Thyroid gland (tissue), 4 donors: Measurements from ENCODE around the gene YARS1. TPM values are rescaled to one million over a fixed set of nuclear protein-coding genes. Genes with fewer than 3 reads are reported as not detected.
"Not testable (repeated sequence)": the region's sequence is repeated elsewhere in the genome, so short reads cannot be mapped to it uniquely, and the experiment has no call there.

Experiments used
- DNase-seq, 2 donors: peaks; one replicate each; pipeline ENCODE4 v3.0.0-alpha.2; 2019
- H3K27ac ChIP-seq, 3 donors: fragments of 200-600 bp; sonication (generic); 1 replicate in 2 of 3; 2 replicates in 1 of 3; pipeline ENCODE4 v1.5.1; 2016 to 2019; ENCODE audit warnings: mild to moderate bottlenecking in 1 of 3, moderate library complexity in 1 of 3
- H3K27me3 ChIP-seq: fragments of 200-600 bp; sonication (generic); one replicate; pipeline ENCODE4 v1.5.1; 2019
- H3K36me3 ChIP-seq, 2 donors: fragments of 200-600 bp; sonication (generic); one replicate each; pipeline ENCODE4 v1.5.1; 2016 to 2019
- H3K4me1 ChIP-seq, 2 donors: fragments of 200-600 bp; sonication (generic); one replicate each; pipeline ENCODE4 v1.5.1; 2017 to 2019
- H3K4me3 ChIP-seq, 3 donors: fragments of 200-600 bp; sonication (generic); replicated peaks in 1 of 3; 1 replicate in 2 of 3; 2 replicates in 1 of 3; pipeline ENCODE4 v1.5.1; 2016; ENCODE audit warnings: mild to moderate bottlenecking in 1 of 3
- H3K9me3 ChIP-seq: fragments of 200-600 bp; sonication (generic); one replicate; pipeline ENCODE4 v1.5.1; 2017
- CTCF ChIP-seq, 6 experiments: fragments of 200-600 bp in 3 of 6; fragments of 450-650 bp in 3 of 6; sonication (generic) in 3 of 6; IDR thresholded peaks; one replicate each; pipeline ENCODE4 v1.5.1; 2016 to 2019; ENCODE audit warnings: antibody characterized with exemption in 6 of 6, mild to moderate bottlenecking in 2 of 6, inconsistent platforms in 1 of 6, moderate library complexity in 1 of 6
- POLR2A ChIP-seq, 2 donors: fragments of 450-650 bp; IDR thresholded peaks; one replicate each; pipeline ENCODE4 v1.6.1; 2017; ENCODE audit warnings: antibody characterized with exemption in 2 of 2, mild to moderate bottlenecking in 2 of 2, moderate library complexity in 1 of 2
- WGBS, 2 donors: methylation state at CpG; one replicate each; pipeline ENCODE4 v1.1.5; 2017; 5-methylcytosine and 5-hydroxymethylcytosine counted together
- intact Hi-C: fragments of 100-400 bp; cut with DNase I; formaldehyde crosslinking; loops from one replicate; pipeline ENCODE4 v1.15.1; 2023
- total RNA-seq, 4 donors: library from RNA; depleted of rRNA; stranded (reverse); fragments of >200 nt; gene quantifications; one replicate each; pipeline ENCODE4 v1.2.3, GENCODE V29; 2016

Gene YARS1
- total RNA-seq, 4 donors from 2014 or later: 42.8 to 76.0 (median 50.3) TPM

- no peak overlapping the region for H3K4me3 ChIP-seq
- H3K9me3 ChIP-seq: no peaks in the 10 kb centered on the region
- peaks cover 16 to 23% of the 10 kb centered on the region in 2 donors for H3K36me3 ChIP-seq
- no peaks in the 10 kb centered on the region for H3K4me1 ChIP-seq
- H3K27ac ChIP-seq: no peak overlapping the region
- no peak for TF ChIP-seq CTCF (IDR thresholded peaks at IDR 0.05)
- TF ChIP-seq POLR2A (IDR thresholded peaks at IDR 0.05): no peak
- H3K27me3 ChIP-seq: no peaks in the 10 kb centered on the region
- 93 to 100% methylated on average over 1 of the region's 1 CpG for WGBS, 2 donors
- DNase-seq: no peak
- intact Hi-C loops: no loop called here
Measured at GRCh38 chr1:32791881-32792280, 25.3 kb downstream of the YARS1 start.

- peaks cover 14 to 26% of the 10 kb centered on the region in 2 donors for H3K36me3 ChIP-seq
- H3K4me3 ChIP-seq, intact Hi-C loops, H3K4me1 ChIP-seq, H3K27ac ChIP-seq, DNase-seq, H3K27me3 ChIP-seq, H3K9me3 ChIP-seq: not testable (repeated sequence)
- WGBS, 2 donors: 75 to 85% methylated on average over 2 of the region's 2 CpGs
Measured at GRCh38 chr1:32789356-32789755, 27.8 kb downstream of the YARS1 start.

GRCh38 chr1:32786856-32787255 is 30.3 kb downstream of the YARS1 start:
- 77 to 80% methylated on average over 4 of the region's 4 CpGs for WGBS, 2 donors
- Histone ChIP-seq H3K4me3 (no peak overlapping the region), H3K27ac (no peak overlapping the region), H3K36me3 (peaks cover 20 to 30% of the 10 kb centered on the region in 2 donors), H3K9me3 (no peaks in the 10 kb centered on the region), H3K27me3 (no peaks in the 10 kb centered on the region), H3K4me1 (no peaks in the 10 kb centered on the region)
- peak in 5 of 6 experiments; percentile 13 to 24 (median 16) for TF ChIP-seq CTCF (IDR thresholded peaks at IDR 0.05)
- TF ChIP-seq POLR2A (IDR thresholded peaks at IDR 0.05): no peak
- no peak for DNase-seq
- intact Hi-C loops: no loop called here

- WGBS, 2 donors: 84 to 94% methylated on average over 3 of the region's 3 CpGs
Measured at GRCh38 chr1:32784817-32785216, 32.3 kb downstream of the YARS1 start.

GRCh38 chr1:32783851-32784250 is 33.3 kb downstream of the YARS1 start:
- no peak overlapping the region for H3K4me3 ChIP-seq
- no peak for DNase-seq
- peaks cover 36 to 46% of the 10 kb centered on the region in 2 donors for H3K36me3 ChIP-seq
- no peaks in the 10 kb centered on the region for H3K27me3 ChIP-seq
- no peak overlapping the region for H3K27ac ChIP-seq
- intact Hi-C loops: no loop called here
- TF ChIP-seq POLR2A (IDR thresholded peaks at IDR 0.05) (no peak), CTCF (IDR thresholded peaks at IDR 0.05) (no peak)
- H3K9me3 ChIP-seq: no peaks in the 10 kb centered on the region
- WGBS, 2 donors: 90 to 97% methylated on average over 5 of the region's 5 CpGs
- no peaks in the 10 kb centered on the region for H3K4me1 ChIP-seq

More at GRCh38 chr1:32784817-32785216, 32.3 kb downstream of the YARS1 start:
- H3K27ac ChIP-seq: no peak overlapping the region
- H3K4me1 ChIP-seq: no peaks in the 10 kb centered on the region
- intact Hi-C loops: no loop called here
- H3K36me3 ChIP-seq: peaks cover 28 to 36% of the 10 kb centered on the region in 2 donors
- TF ChIP-seq CTCF (IDR thresholded peaks at IDR 0.05) (no peak), POLR2A (IDR thresholded peaks at IDR 0.05) (no peak)
- H3K9me3 ChIP-seq: no peaks in the 10 kb centered on the region
- H3K27me3 ChIP-seq: no peaks in the 10 kb centered on the region
- DNase-seq: no peak
- H3K4me3 ChIP-seq: no peak overlapping the region

GRCh38 chr1:32782086-32782485 is 35.1 kb downstream of the YARS1 start:
- Histone ChIP-seq H3K27me3 (no peaks in the 10 kb centered on the region), H3K4me1 (no peaks in the 10 kb centered on the region), H3K9me3 (no peaks in the 10 kb centered on the region), H3K36me3 (peaks cover 35 to 47% of the 10 kb centered on the region in 2 donors), H3K4me3 (no peak overlapping the region), H3K27ac (no peak overlapping the region)
- TF ChIP-seq CTCF (IDR thresholded peaks at IDR 0.05): no peak
- no peak for TF ChIP-seq POLR2A (IDR thresholded peaks at IDR 0.05)
- 87 to 91% methylated on average over 5 of the region's 5 CpGs for WGBS, 2 donors
- DNase-seq: no peak
- intact Hi-C loops: no loop called here
